Measurements from ENCODE around the gene MGAT2.
"Not testable (repeated sequence)": the region's sequence is repeated elsewhere in the genome, so short reads cannot be mapped to it uniquely, and the experiment has no call there.

Gene MGAT2

GRCh38 chr14:49612671-49613070 lies 7.9 kb upstream of the MGAT2 start:
- no peak for DNase-seq

GRCh38 chr14:49614196-49614595 lies 6.4 kb upstream of the MGAT2 start:
- no peak for DNase-seq

DNA sequence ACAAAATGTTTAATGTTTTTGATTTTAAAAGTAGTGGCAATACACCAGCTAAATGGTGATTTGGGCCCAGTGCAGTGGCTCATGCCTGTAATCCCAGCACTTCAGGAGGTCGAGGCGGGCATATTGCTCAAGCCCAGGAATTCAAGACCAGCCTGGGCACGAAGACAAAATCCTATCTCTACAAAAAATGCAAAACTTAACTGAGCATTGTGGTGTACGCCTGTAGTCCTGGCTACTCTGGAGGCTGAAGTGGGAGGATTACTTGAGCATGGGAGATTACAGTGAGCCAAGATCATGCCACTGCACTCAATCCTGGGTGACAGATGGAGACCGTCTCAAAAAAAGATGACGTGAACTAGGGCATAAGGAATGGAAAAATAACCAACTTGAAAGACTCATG lies 4.8 kb upstream of the MGAT2 start:
- DNase-seq: no peak

DNA sequence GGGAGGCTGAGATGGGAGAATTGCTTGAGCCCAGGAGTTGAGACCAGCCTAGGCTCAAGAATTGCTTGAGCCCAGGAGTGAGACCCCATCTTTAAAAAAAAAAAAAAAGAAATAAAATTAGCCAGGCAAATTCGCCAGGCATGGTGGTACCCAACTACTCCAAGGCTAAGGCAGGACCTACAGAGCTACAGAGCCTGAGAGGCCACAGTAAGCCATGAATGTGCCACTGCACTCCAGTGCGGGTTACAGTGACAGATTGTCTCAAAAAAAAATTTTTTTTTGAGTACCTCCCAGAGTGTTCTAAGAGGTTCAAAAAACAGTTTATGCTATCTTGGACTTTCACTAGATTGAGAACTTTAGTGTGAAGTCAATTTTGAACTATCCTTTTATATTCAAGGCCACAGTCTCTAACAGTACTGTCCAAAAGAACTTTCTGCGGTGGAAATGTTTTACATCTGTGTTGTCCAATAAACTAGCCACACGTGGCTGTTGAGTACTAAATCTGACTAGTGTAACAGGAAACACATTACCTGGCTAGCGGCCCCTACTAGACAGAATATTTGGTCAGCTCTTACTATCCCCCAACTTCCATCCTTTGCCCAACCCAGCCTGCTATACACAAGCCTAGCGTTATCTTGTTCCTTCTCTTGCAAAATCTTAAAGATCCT lies 2.6 kb upstream of the MGAT2 start:
- DNase-seq: no peak

DNA sequence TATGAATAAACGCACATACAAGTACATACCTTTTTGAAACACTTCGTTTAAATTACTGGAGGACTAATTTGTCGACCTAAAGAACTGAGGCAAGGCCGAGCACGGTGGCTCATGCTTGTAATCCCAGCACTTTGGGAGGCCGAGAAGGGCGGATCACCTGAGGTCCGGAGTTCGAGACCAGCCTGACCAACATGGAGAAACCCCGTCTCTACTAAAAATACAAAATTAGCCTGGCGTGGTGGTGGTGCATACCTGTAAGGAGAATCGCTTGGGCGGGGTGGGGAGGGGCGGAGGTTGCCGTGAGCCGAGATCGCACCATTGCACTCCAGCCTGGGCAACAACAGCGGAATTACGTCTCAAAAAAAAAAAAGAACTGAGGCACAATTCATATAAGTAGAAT lies 1.3 kb upstream of the MGAT2 start:
- DNase-seq: not testable (repeated sequence)

GRCh38 chr14:49619730-49620129 lies 869 bp upstream of the MGAT2 start:
- no peak for DNase-seq

- no peak for DNase-seq
Measured at GRCh38 chr14:49621114-49621881, 699 bp downstream of the MGAT2 start.

DNA sequence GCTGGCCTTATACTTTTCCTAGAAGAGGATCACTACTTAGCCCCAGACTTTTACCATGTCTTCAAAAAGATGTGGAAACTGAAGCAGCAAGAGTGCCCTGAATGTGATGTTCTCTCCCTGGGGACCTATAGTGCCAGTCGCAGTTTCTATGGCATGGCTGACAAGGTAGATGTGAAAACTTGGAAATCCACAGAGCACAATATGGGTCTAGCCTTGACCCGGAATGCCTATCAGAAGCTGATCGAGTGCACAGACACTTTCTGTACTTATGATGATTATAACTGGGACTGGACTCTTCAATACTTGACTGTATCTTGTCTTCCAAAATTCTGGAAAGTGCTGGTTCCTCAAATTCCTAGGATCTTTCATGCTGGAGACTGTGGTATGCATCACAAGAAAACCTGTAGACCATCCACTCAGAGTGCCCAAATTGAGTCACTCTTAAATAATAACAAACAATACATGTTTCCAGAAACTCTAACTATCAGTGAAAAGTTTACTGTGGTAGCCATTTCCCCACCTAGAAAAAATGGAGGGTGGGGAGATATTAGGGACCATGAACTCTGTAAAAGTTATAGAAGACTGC lies 1.5 kb downstream of the MGAT2 start:
- DNase-seq: no peak

- DNase-seq: no peak
Measured at GRCh38 chr14:49623387-49623786, 2.8 kb downstream of the MGAT2 start.

- DNase-seq: no peak
Measured at GRCh38 chr14:49623941-49624839, 3.6 kb downstream of the MGAT2 start.

DNA sequence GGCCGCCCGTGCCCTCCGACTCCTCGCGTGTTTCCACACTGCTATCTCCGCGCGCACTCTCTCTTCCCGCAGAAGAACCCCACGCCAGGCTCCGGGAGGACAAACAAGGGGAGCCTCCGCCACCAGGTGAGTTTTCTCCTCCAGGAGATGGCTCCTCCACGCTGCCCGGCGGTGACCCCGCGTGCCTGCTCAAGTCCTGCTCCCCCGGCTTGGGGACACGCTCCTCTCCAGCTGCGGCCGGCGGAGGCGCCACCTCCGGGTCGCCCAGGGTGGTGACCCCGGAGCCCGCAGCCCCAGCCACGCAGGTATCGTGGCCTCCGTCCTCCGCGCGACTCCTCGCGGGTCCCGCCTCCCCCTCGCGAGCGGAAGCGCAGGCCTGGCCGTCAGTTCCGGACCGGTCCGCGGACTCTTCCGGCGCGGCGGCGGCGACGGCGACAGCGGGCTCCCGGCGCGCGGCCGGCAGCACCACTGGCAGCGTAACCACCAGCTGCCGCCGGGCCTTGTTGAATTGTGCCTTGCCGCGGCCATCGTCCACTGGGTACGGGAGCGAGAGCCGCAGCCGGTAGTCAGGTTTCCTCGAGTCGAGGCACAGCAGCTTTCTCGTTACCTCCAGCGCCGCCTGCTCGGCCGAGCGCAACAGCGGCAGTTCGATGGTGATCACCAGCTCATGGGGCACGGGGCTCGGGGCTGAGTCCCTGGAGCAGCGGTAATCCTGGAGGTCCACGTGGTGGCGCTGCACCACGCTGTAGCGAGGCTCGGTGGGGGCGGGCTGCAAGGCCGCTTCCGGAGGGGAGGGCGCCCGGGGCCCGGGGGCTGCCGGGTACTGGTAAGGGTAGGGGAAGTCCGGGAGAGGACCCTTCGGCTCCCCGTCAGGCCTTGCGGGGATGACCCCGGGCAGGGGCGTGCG lies 13.3 kb downstream of the MGAT2 start:
- peak; percentile 98 for DNase-seq

DNA sequence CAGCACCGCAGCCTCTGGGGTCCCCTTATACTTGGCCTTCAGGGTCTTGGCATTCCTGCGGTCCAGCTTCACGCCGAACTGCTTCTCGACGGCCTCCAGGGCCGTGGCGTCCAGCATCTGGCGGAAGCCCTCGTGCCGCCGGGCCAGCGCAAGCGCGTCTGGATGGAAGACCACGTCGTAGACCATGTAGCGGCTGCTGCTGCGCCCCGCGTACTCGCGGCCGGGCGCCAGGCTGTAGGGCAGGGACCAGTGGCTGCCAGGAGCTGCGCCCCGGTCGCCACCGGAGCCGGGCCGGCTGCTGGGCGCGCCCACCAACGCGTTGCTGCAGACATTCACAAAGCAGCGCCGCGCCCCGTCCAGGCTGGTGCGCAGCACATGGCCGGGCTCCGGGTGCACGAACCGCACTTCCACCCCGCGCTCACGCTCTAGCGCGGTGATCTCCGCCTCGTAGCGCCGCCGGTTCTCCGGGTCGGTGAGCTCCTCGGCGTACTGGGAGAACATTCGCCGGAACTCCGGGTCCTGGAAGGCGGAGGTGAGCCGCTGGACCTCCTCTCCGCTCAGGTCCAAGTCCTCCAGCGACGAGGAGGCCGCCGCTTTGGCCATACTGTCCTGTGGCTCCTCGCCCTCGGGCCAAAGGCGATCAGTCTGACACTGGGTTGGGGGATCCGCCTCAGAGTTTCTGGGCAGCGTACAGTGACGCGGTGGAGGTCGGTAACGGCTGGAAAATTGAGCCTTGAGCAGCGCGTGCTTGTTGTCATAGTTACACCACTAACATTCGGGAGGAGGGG lies 14.1 kb downstream of the MGAT2 start, which contains the start of gene DNAAF2:
TSS of gene DNAAF2 (minus strand) at position 698 of the 788 bp plus-strand sequence. CDS start at position 603, 95 bp downstream.
- peak; percentile 94 for DNase-seq

DNA sequence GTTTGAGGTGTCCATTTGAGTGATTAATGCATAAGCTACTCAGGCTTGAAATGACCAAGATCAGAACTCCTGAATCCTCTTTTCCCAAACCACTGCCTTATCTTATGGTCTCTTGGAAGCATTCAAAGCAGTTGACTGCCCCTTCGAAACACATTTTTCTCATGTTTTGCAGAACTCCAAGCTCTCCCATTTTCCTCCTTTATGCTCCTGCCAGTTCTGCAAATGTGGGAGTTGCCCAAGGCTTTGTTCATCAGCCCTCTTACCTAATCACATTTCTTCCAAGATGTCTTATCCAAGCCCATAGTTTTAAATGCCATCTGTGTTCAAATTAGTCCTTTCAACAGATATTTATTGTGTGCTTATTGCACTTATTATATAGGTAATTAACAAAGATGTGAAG lies 16.3 kb downstream of the MGAT2 start:
- no peak for DNase-seq

DNA sequence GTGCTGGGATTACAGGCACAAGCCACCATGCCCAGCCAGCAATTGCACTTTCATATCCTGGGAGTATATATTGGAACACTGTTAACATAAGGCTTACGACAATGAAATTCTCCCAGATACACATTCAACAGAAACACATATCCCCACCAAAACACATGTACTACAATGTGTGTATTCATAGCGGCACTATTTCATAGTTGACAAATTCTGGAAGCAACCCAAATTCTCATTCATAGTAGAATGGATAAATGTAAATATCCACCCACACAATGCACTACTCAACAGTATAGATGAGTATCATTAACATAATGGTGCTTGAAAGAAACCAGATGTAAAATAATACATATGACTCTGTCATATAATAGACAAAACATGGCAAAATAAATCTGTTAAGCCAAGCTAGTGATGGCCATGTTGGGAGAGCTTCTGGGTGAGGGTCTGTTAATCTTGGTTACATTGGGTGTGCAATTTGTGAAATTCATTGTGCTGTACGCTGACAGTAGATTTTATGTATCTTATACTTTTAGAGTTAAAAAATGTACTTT lies 17.0 kb downstream of the MGAT2 start:
- DNase-seq: peak; percentile 10

- no peak for DNase-seq
Measured at GRCh38 chr14:49640540-49641417, 20.2 kb downstream of the MGAT2 start.

- DNase-seq: no peak
Measured at GRCh38 chr14:49641697-49642129, 21.1 kb downstream of the MGAT2 start.

- DNase-seq: no peak
Measured at GRCh38 chr14:49642163-49642562, 21.6 kb downstream of the MGAT2 start.

DNA sequence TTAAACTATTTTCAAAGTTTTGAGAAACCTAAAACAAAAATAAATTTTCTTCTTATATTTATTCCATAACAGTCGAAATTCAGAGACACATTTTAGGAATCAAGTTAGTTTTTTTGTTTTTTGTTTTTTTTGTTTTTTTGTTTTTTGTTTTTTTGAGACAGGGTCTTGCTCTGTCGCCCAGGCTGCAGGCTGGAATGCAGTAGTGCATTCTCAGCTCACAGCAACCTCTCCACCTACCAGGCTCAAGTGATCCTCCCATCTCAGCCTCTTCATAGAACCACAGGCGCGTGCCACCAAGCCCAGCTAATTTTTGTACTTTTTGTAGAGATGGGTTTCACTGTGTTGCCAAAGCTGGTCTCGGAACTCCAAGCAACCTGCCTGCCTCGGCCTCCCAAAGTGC lies 32.9 kb downstream of the MGAT2 start:
- DNase-seq: no peak

GRCh38 chr14:49654511-49654910 lies 33.9 kb downstream of the MGAT2 start:
- no peak for DNase-seq

DNA sequence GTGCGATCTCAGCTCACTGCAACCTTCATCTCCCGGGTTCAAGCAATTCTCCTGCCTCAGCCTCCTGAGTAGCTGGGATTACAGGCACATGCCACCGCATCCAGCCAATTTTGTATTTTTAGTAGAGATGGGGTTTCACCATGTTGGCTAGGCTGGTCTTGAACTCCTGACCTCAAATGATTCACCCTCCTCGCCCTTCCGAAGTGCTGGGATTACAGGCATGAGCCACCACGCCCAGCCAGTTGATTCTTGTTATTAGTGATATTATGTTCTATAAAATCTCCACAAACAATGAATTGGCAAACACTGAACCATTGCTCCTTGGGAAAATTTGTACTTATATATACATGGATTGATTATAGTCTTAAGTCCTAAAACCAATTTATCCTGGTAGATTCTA lies 36.9 kb downstream of the MGAT2 start:
- DNase-seq: not testable (repeated sequence)
